AG10803 (cell line): Measurements from ENCODE around the gene CEPT1.

Source experiments
- DNase-seq: peaks from one replicate; pipeline ENCODE4 v3.0.0; 2010; ENCODE audit warnings: low read depth
- H3K4me3 ChIP-seq: 2 replicates; pipeline ENCODE4 v1.5.1; 2011; ENCODE audit warnings: mild to moderate bottlenecking, low read length, control low read depth
- CTCF ChIP-seq: conservative IDR thresholded peaks from 2 replicates; pipeline ENCODE4 v1.5.1; 2011; ENCODE audit warnings: mild to moderate bottlenecking, low read length, control low read depth, inconsistent platforms

Gene CEPT1

GRCh38 chr1:111199329-111199728 is 59.3 kb downstream of the CEPT1 start:
- DNase-seq = no peak
- TF ChIP-seq CTCF = no peak
- no peak overlapping the region for H3K4me3 ChIP-seq

GRCh38 chr1:111199881-111200801 is 60.1 kb downstream of the CEPT1 start, which contains the start of gene DENND2D:
DENND2D (minus strand) TSS chr1:111200646; CDS start chr1:111200459, 187 bp downstream.
- DNase-seq = no peak
- no peak within 1 kb of the TSS for H3K4me3 ChIP-seq
- TF ChIP-seq CTCF = no peak

GRCh38 chr1:111200802-111201161 is 60.8 kb downstream of the CEPT1 start:
- no peak for TF ChIP-seq CTCF
- no peak overlapping the region for H3K4me3 ChIP-seq
- DNase-seq = no peak

GRCh38 chr1:111201275-111202090 is 61.5 kb downstream of the CEPT1 start:
- TF ChIP-seq CTCF = no peak
- no peak for DNase-seq
- no peak overlapping the region for H3K4me3 ChIP-seq

GRCh38 chr1:111202366-111202706 is 62.3 kb downstream of the CEPT1 start:
- no peak overlapping the region for H3K4me3 ChIP-seq
- DNase-seq = no peak
- TF ChIP-seq CTCF = no peak

GRCh38 chr1:111202707-111203623 is 62.9 kb downstream of the CEPT1 start:
- no peak for DNase-seq
- no peak for TF ChIP-seq CTCF
- H3K4me3 ChIP-seq = no peak overlapping the region
